Keratinocyte (primary cell): Measurements from ENCODE around the gene TMEM176B. TPM values are rescaled to one million over a fixed set of nuclear protein-coding genes. Genes with fewer than 3 reads are reported as not detected.

ENCODE experiments used
- DNase-seq: peaks from one replicate; pipeline ENCODE4 v3.0.0-alpha.2; 2011; ENCODE audit warnings: low read depth, missing footprints, low spot score
- FAIRE-seq: peaks from 2 replicates; lab custom pipeline; 2011; peaks lifted over from hg19 to GRCh38; lab: Jason Lieb, UNC
- H2AFZ ChIP-seq: 2 replicates; pipeline ENCODE4 v1.6.0; 2012; ENCODE audit warnings: low read length, control low read depth, inconsistent platforms; ENCODE audit not compliant: control insufficient read depth
- H3K27ac ChIP-seq: 2 replicates; pipeline ENCODE4 v1.5.1; 2011; ENCODE audit warnings: low read length; ENCODE audit not compliant: control insufficient read depth, insufficient read depth
- H3K27me3 ChIP-seq: 3 replicates; pipeline ENCODE4 v1.6.0; 2011; ENCODE audit warnings: low read length; ENCODE audit not compliant: control insufficient read depth, insufficient read depth; ENCODE audit errors: extremely low read depth
- H3K36me3 ChIP-seq, 2 experiments: 2 replicates in 1 of 2; 3 replicates in 1 of 2; pipeline ENCODE4 v1.5.1; 2011; ENCODE audit warnings: low read length in 2 of 2, mild to moderate bottlenecking in 1 of 2; ENCODE audit not compliant: control insufficient read depth in 2 of 2, insufficient read depth in 2 of 2; ENCODE audit errors: extremely low read depth in 1 of 2
- H3K4me1 ChIP-seq: 3 replicates; pipeline ENCODE4 v1.5.1; 2011; ENCODE audit warnings: low read length; ENCODE audit not compliant: control insufficient read depth, insufficient read depth; ENCODE audit errors: extremely low read depth
- H3K4me2 ChIP-seq: 3 replicates; pipeline ENCODE4 v1.6.0; 2011; ENCODE audit warnings: low read depth, low read length; ENCODE audit not compliant: control insufficient read depth, insufficient read depth; ENCODE audit errors: extremely low read depth
- H3K4me3 ChIP-seq, 3 experiments: fragments of 200-600 bp in 1 of 3; sonication (generic) in 1 of 3; 2 replicates in 2 of 3; 3 replicates in 1 of 3; pipeline ENCODE4 v1.5.1; 2011 to 2016; ENCODE audit warnings: low read length in 3 of 3, mild to moderate bottlenecking in 3 of 3, control low read depth in 2 of 3, inconsistent platforms in 1 of 3, low read depth in 1 of 3, mixed read lengths in 1 of 3, mixed run types in 1 of 3, moderate library complexity in 1 of 3; ENCODE audit not compliant: control insufficient read depth in 2 of 3, insufficient read depth in 2 of 3; ENCODE audit errors: extremely low read depth in 1 of 3
- H3K79me2 ChIP-seq: 2 replicates; pipeline ENCODE4 v1.6.0; 2012; ENCODE audit warnings: low read length; ENCODE audit not compliant: control insufficient read depth, insufficient read depth
- H3K9ac ChIP-seq: 3 replicates; pipeline ENCODE4 v1.6.0; 2011; ENCODE audit warnings: low read length; ENCODE audit not compliant: control insufficient read depth, insufficient read depth; ENCODE audit errors: extremely low read depth
- H3K9me1 ChIP-seq: 3 replicates; pipeline ENCODE4 v1.6.0; 2011; ENCODE audit warnings: low read length; ENCODE audit not compliant: control insufficient read depth, insufficient read depth; ENCODE audit errors: extremely low read depth
- H3K9me3 ChIP-seq: 2 replicates; pipeline ENCODE4 v1.5.1; 2012; ENCODE audit warnings: low read depth, low read length; ENCODE audit not compliant: control insufficient read depth
- H4K20me1 ChIP-seq: 3 replicates; pipeline ENCODE4 v1.6.0; 2011; ENCODE audit warnings: low read length; ENCODE audit not compliant: control insufficient read depth, insufficient read depth; ENCODE audit errors: extremely low read depth
- CTCF ChIP-seq, 3 experiments: IDR thresholded peaks in 1 of 3; conservative IDR thresholded peaks in 1 of 3; optimal IDR thresholded peaks in 1 of 3; 2 replicates in 2 of 3; 3 replicates in 1 of 3; pipeline versions ENCODE3 to v1.5.1; 2011; ENCODE audit warnings: low read length in 3 of 3, mild to moderate bottlenecking in 3 of 3, moderate library complexity in 2 of 3, control low read depth in 1 of 3, inconsistent platforms in 1 of 3; ENCODE audit not compliant: insufficient read depth in 2 of 3; ENCODE audit errors: extremely low read depth in 1 of 3
- EZH2 ChIP-seq: IDR thresholded peaks from one replicate; pipeline ENCODE4 v1.6.1; 2012; ENCODE audit warnings: inconsistent platforms, mild to moderate bottlenecking, low read length, moderate library complexity
- dilution Hi-C: fragments of 300-500 bp; cut with MboI; formaldehyde crosslinking; loops from one replicate; pipeline ENCODE4 v1.7.0; 2020; ENCODE audit warnings: low sequenced_read_pairs; ENCODE audit not compliant: extremely low pct_ligation_motif_present
- polyA plus RNA-seq, 5 experiments: library from polyadenylated mRNA; depleted of rRNA in 3 of 5; stranded (reverse) in 3 of 5; stranded (forward) in 1 of 5; unstranded in 1 of 5; fragments of >200 nt; gene quantifications; 1 replicate in 1 of 5; 2 replicates in 3 of 5; 3 replicates in 1 of 5; pipeline versions ENCODE4 v1.2.1 to v1.2.3, GENCODE V29; 2011 to 2012; ENCODE audit warnings: missing spikeins in 2 of 5, low read depth in 1 of 5, low replicate concordance in 1 of 5

TMEM176B gene
- polyA plus RNA-seq, 1 donor (not counting 4 experiments of a cell fraction or from before 2014, with no cell fraction given): not detected

DNA sequence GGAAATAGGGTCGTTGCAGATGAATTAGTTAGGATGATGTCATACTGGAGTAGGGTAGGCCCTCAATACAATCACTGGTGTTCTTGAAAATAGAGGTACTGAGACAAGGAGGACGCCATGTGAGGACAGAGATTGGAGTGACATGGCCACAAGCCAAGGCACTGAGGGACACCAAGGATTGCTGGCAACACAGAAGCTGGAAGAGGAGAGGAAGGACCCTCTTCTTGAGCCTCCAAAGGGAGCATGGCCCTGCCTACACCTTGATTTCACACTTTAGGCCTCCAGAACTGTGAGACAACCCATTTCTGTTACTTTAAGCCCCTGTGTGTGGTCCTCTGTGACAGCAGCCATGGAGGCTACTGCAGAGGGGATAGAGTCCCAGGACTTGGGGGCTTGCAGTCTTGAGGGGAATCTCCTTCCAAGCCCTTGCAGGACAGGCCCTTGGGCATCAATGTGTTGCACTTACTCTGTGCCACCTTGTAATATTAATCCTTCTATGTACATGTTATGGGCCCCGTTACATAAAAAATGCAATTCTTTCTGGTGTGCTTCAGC, 48.5 kb upstream of the TMEM176B start:
- H2AFZ ChIP-seq: no peak overlapping the region
- H3K9me3 ChIP-seq: no peaks in the 10 kb centered on the region
- dilution Hi-C loops: no loop called here
- TF ChIP-seq CTCF (optimal IDR thresholded peaks at IDR 0.05 in 1 of 3, IDR thresholded peaks at IDR 0.05 in 1 of 3, conservative IDR thresholded peaks at IDR 0.05 in 1 of 3; ENCODE audit: extremely low read depth in 1 of 3, insufficient read depth in 2 of 3, low read length in 3 of 3) (no peak), EZH2 (no peak)
- H3K79me2 ChIP-seq: no peaks in the 10 kb centered on the region
- H3K9me1 ChIP-seq: no peaks in the 10 kb centered on the region
- H3K36me3 ChIP-seq: no peaks in the 10 kb centered on the region
- no peak for FAIRE-seq
- H3K4me2 ChIP-seq: no peak overlapping the region
- H3K4me1 ChIP-seq: no peaks in the 10 kb centered on the region
- H3K4me3 ChIP-seq: no peak overlapping the region
- H3K27ac ChIP-seq: no peak overlapping the region
- no peak overlapping the region for H3K9ac ChIP-seq
- DNase-seq: no peak
- H4K20me1 ChIP-seq: no peaks in the 10 kb centered on the region
- H3K27me3 ChIP-seq: peaks cover 6% of the 10 kb centered on the region

GRCh38 chr7:150848111-150848510, 47.9 kb upstream of the TMEM176B start:
- no peak overlapping the region for H2AFZ ChIP-seq
- DNase-seq (no peak), FAIRE-seq (no peak)
- no peaks in the 10 kb centered on the region for H3K36me3 ChIP-seq
- dilution Hi-C loops: no loop called here
- no peaks in the 10 kb centered on the region for H3K9me3 ChIP-seq
- H3K9me1 ChIP-seq: no peaks in the 10 kb centered on the region
- no peak overlapping the region for H3K9ac ChIP-seq
- H3K27ac ChIP-seq: no peak overlapping the region
- no peaks in the 10 kb centered on the region for H3K4me1 ChIP-seq
- no peaks in the 10 kb centered on the region for H3K79me2 ChIP-seq
- TF ChIP-seq CTCF (optimal IDR thresholded peaks at IDR 0.05 in 1 of 3, IDR thresholded peaks at IDR 0.05 in 1 of 3, conservative IDR thresholded peaks at IDR 0.05 in 1 of 3; ENCODE audit: extremely low read depth in 1 of 3, insufficient read depth in 2 of 3, low read length in 3 of 3) (no peak), EZH2 (no peak)
- H3K4me2 ChIP-seq: no peak overlapping the region
- no peaks in the 10 kb centered on the region for H4K20me1 ChIP-seq
- no peak overlapping the region for H3K4me3 ChIP-seq
- peaks cover 6% of the 10 kb centered on the region for H3K27me3 ChIP-seq
